ENCODE data around the gene MAST1. TPM values are rescaled to one million over a fixed set of nuclear protein-coding genes. Genes with fewer than 3 reads are reported as not detected.
"Not testable (repeated sequence)": the region's sequence is repeated elsewhere in the genome, so short reads cannot be mapped to it uniquely, and the experiment has no call there.

Gene MAST1
- total RNA-seq, 4 donors from 2014 or later: 5.9 to 20.8 (median 10.3) TPM

GRCh38 chr19:12907166-12907565 is 68.9 kb downstream of the MAST1 start:
- no peak for DNase-seq (ENCODE audit: low spot score in 2 of 2)
- intact Hi-C loops (cut with DNase I; ENCODE audit: low total_unique reads): no loop called here
- no peak for TF ChIP-seq CTCF (IDR thresholded peaks at IDR 0.05)
- TF ChIP-seq POLR2A (IDR thresholded peaks at IDR 0.05): no peak
- WGBS, 2 donors: 85 to 88% methylated on average over 9 of the region's 9 CpGs
- no peak overlapping the region for H3K4me3 ChIP-seq (ENCODE audit: low read depth, poor library complexity, severe bottlenecking)

- H3K4me3 ChIP-seq (ENCODE audit: low read depth, poor library complexity, severe bottlenecking): no peak overlapping the region
- intact Hi-C loops (cut with DNase I; ENCODE audit: low total_unique reads): no loop called here
- TF ChIP-seq CTCF (IDR thresholded peaks at IDR 0.05) (no peak), POLR2A (IDR thresholded peaks at IDR 0.05) (no peak)
- DNase-seq (ENCODE audit: low spot score in 2 of 2): no peak
- WGBS, 2 donors: 23 to 41% methylated on average over 4 of the region's 4 CpGs
These were observed 74.3 kb downstream of the MAST1 start for GRCh38 chr19:12912571-12912970.

GRCh38 chr19:12913011-12913561 is 74.8 kb downstream of the MAST1 start:
- TF ChIP-seq CTCF (IDR thresholded peaks at IDR 0.05) (no peak), POLR2A (IDR thresholded peaks at IDR 0.05) (no peak)
- 7 to 19% methylated on average over 22 of the region's 22 CpGs for WGBS, 2 donors
- intact Hi-C loops (cut with DNase I; ENCODE audit: low total_unique reads): no loop called here
- peak; percentile 48 to 94 for DNase-seq (ENCODE audit: low spot score in 2 of 2)
- H3K4me3 ChIP-seq (ENCODE audit: low read depth, poor library complexity, severe bottlenecking): no peak overlapping the region

- TF ChIP-seq POLR2A (IDR thresholded peaks at IDR 0.05) (no peak), CTCF (IDR thresholded peaks at IDR 0.05) (no peak)
- WGBS, 2 donors: 38 to 41% methylated on average over 12 of the region's 12 CpGs
- peak in 1 of 2 donors; percentile 47 for DNase-seq (ENCODE audit: low spot score in 2 of 2)
- H3K4me3 ChIP-seq (ENCODE audit: low read depth, poor library complexity, severe bottlenecking): no peak overlapping the region
- intact Hi-C loops (cut with DNase I; ENCODE audit: low total_unique reads): no loop called here
These were observed 75.8 kb downstream of the MAST1 start for GRCh38 chr19:12913851-12914690.

GRCh38 chr19:12915860-12916259 is 77.5 kb downstream of the MAST1 start:
- WGBS, 2 donors: 88 to 93% methylated on average over 4 of the region's 4 CpGs
- not testable (repeated sequence) for DNase-seq (ENCODE audit: low spot score in 2 of 2)

GRCh38 chr19:12918253-12918652 is 79.9 kb downstream of the MAST1 start:
- intact Hi-C loops (cut with DNase I; ENCODE audit: low total_unique reads): no loop called here
- no peak for DNase-seq (ENCODE audit: low spot score in 2 of 2)
- 90 to 92% methylated on average over 14 of the region's 14 CpGs for WGBS, 2 donors
- no peak overlapping the region for H3K4me3 ChIP-seq (ENCODE audit: low read depth, poor library complexity, severe bottlenecking)
- TF ChIP-seq POLR2A (IDR thresholded peaks at IDR 0.05) (no peak), CTCF (IDR thresholded peaks at IDR 0.05) (no peak)

More at GRCh38 chr19:12915860-12916259, 77.5 kb downstream of the MAST1 start:
- intact Hi-C loops (cut with DNase I; ENCODE audit: low total_unique reads); H3K4me3 ChIP-seq (ENCODE audit: low read depth, poor library complexity, severe bottlenecking): not testable (repeated sequence)
